Measurements from ENCODE around the gene TNPO1.

The TNPO1 gene

DNA sequence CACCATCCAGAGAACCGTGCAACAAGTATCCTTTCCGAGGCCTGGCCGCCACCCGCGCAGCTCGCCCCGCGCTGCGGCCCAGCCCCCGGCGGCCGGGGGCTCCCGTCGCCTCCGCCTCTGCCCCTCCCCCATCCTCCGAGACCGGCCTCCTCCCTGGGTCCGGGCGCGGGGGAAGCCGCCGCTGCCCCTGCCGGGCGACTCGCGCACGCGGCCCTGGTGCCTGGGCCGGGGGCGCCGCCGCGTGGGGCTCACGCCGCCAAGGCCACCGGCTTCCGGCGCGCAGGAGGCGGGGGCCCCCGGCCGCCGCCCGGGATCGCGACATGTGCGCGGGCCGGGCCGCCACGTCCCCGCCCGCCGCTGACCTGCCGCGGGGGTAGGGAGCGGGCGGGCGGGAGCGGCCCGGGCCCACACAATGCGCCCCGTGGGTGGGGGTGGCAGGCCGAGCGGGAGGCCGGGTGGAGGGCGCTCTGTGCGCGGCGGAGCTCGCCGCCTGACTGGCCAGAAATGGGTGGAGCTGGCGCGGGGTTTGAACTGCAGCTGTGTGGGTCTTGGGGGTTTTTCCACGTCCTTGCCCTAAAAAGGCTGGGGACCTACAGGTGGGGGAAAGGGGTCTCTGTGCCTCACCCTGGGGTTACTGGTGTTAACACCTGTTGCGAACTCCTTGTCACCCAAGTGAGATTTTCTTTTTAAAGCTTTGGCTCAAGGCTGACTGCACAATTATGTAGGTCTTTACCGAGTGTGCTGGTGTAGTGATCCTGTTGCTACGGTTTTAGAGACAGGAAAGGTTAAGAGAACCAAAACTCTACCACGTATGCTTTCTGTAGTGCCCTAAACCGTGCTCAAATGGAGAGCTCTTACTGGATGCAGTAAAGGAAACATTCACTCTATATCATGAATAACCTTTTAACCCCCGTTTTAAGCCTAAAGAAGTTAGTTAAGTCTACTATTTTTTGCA is 32.3 kb downstream of the TNPO1 start:
- H3K4me3 ChIP-seq (ENCODE audit: low read length): peak overlapping the region; percentile 88
- peak; percentile 37 for DNase-seq (ENCODE audit: low read depth)
- no peak for TF ChIP-seq CTCF (IDR thresholded peaks at IDR 0.05; ENCODE audit: insufficient read depth, low read depth, low read length, missing control alignments)

DNA sequence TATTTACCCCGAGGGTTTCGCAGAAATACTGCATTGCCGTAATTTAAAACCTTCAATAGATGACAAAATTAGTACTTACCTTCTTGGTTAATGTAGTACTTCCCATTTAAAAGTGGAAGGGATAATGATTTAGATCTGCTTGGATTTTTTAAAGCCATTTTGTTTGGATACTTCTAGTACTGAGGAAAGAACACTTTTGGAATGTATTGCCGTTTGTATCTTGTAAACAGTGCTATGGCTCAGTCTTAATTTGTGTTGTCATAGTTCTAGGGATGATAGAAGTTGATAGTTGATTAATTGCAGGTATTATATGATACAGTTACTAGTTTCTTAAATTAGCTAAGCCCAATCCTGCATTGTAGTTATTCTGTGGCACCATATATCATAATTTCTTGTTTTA is 33.1 kb downstream of the TNPO1 start:
- DNase-seq (ENCODE audit: low read depth): no peak
- TF ChIP-seq CTCF (IDR thresholded peaks at IDR 0.05; ENCODE audit: insufficient read depth, low read depth, low read length, missing control alignments): no peak
- peak overlapping the region; percentile 51 for H3K4me3 ChIP-seq (ENCODE audit: low read length)

DNA sequence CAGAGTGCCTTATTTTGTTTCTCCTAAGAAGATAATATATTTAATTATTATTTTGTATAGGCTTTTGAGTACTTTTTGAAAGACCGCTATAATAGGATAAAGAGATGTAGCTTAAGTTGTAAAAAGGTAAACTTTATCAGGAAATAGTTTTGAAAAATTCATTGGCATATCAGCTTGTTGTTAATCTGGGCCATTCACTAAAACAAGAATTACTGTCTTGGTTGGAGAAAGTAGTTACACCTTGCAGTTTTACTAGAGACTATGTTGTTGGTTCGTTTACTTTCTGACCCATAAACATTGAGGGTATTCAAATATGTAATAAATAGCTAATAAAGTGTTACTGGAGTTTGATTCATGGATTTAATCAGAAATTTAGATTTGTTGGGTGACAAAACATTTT is 33.7 kb downstream of the TNPO1 start:
- DNase-seq (ENCODE audit: low read depth): no peak
- H3K4me3 ChIP-seq (ENCODE audit: low read length): peak overlapping the region; percentile 51
- no peak for TF ChIP-seq CTCF (IDR thresholded peaks at IDR 0.05; ENCODE audit: insufficient read depth, low read depth, low read length, missing control alignments)

DNA sequence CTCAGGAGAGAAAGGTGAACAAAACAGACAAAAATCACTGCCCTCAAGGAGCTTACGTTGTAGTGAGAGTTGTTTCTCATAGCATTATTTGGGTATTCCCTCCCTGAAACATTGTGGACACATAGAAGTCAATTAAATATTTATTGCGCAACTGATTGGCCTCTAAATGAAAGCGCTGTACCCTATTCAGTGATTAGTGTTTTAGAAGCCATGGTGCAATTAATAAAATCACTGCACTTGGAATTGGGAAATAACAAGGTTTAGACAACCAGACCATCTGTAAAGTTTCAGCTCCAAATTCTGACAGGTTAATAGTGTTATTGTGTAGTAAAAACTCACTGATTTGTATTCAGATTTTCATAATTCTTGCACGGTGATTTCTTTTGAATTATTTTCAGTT is 35.9 kb downstream of the TNPO1 start:
- no peak for DNase-seq (ENCODE audit: low read depth)
- H3K4me3 ChIP-seq (ENCODE audit: low read length): no peak overlapping the region
- no peak for TF ChIP-seq CTCF (IDR thresholded peaks at IDR 0.05; ENCODE audit: insufficient read depth, low read depth, low read length, missing control alignments)

- no peak for TF ChIP-seq CTCF (IDR thresholded peaks at IDR 0.05; ENCODE audit: insufficient read depth, low read depth, low read length, missing control alignments)
- peak; percentile 54 for DNase-seq (ENCODE audit: low read depth)
- H3K4me3 ChIP-seq (ENCODE audit: low read length): no peak overlapping the region
Observed at GRCh38 chr5:72854419-72854818, 38.0 kb downstream of the TNPO1 start.

DNA sequence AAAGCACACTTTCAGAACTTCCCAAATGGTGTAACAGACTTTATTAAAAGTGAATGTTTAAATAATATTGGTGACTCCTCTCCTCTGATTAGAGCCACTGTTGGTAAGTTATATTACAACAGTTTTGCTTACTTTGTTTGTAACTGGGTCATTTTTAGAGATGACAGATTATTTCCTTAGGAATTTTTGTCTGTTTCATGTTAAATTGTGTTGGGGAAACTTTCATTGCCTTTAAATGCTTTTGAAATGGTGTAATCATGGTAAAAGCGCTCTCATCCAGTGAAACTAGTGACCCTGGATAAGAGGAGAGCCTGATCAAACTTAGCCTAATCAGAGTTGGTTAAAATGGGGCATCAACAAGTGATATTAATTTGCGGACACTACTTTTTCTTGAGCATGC is 39.4 kb downstream of the TNPO1 start:
- H3K4me3 ChIP-seq (ENCODE audit: low read length): no peak overlapping the region
- no peak for DNase-seq (ENCODE audit: low read depth)
- TF ChIP-seq CTCF (IDR thresholded peaks at IDR 0.05; ENCODE audit: insufficient read depth, low read depth, low read length, missing control alignments): no peak

DNA sequence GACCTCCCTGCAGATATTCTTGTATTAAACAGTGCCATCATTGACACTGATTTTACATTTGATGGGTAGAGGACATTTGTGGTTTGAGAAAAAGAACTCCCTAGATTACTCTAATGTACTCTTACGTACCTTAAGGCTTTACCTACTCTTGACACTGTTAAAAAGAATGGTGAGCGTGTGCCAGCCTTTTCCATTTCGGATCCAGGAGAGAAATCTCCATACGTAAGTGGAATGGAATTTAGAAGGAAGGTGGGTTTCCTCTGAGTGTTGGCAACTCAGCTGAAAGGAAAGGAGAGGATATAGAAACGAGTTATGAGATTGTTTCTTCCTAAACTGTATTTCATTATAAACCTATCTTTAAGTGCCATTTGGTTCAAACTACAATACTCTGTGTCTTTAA is 40.9 kb downstream of the TNPO1 start:
- H3K4me3 ChIP-seq (ENCODE audit: low read length): no peak overlapping the region
- peak; percentile 20 for DNase-seq (ENCODE audit: low read depth)
- TF ChIP-seq CTCF (IDR thresholded peaks at IDR 0.05; ENCODE audit: insufficient read depth, low read depth, low read length, missing control alignments): no peak
